H7 (cell line): ENCODE data around the gene PPP1R13B. TPM values are rescaled to one million over a fixed set of nuclear protein-coding genes. Genes with fewer than 3 reads are reported as not detected.
A peak's percentile ranks its signal among the peaks of the same experiment; 100 is the strongest.

Experiments used
- DNase-seq: peaks from one replicate; pipeline ENCODE4 v3.0.0; 2012
- H3K27me3 ChIP-seq: 2 replicates; pipeline ENCODE4 v1.6.0; 2011; ENCODE audit warnings: mild to moderate bottlenecking, low read length; ENCODE audit not compliant: control insufficient read depth, insufficient read depth
- H3K36me3 ChIP-seq: replicated peaks from 2 replicates; pipeline ENCODE4 v1.5.1; 2011; ENCODE audit warnings: low read length; ENCODE audit not compliant: control insufficient read depth, insufficient read depth
- H3K4me3 ChIP-seq: 2 replicates; pipeline ENCODE4 v1.5.1; 2011; ENCODE audit warnings: low read depth, mild to moderate bottlenecking, control low read depth, low read length, moderate library complexity; ENCODE audit not compliant: insufficient read depth
- total RNA-seq: library from RNA; depleted of rRNA; stranded (reverse); fragments of >200 nt; shearing (Covaris generic); gene quantifications from 2 replicates; pipeline ENCODE4 v1.2.3, GENCODE V29; 2014

PPP1R13B gene
- total RNA-seq, 1 experiment from 2014 or later: 2.8 TPM

DNA sequence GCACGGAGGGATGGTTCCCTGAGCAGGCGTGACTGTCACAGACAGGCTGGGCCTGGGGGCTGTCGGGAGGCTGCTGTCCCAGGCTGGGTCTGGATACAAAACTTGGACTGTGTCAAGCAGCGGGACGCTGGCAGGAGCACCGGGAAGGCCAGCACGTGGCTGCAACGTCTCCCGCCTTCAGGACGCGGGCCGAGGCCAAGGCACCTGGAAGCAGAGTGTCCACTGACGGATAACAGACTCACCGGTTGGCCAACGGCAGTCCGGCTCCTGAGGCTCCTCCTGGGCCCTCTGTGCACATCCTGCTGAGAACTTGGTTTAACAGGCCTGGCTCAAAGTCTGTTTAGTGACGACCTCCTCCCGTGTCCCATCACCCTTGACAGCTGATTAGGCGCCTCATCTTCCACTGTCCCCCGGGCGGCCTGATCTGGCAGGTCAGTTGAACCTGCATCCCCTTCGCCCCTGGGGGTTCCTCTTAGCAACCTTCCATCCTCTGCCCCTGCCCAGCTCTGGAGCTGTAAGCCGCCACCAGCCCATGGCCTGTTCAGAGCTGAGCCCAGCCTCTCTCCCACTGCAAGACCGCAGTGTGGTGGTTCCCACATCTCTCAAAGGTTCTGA, 134.6 kb downstream of the PPP1R13B start:
- H3K36me3 ChIP-seq: peaks cover 13% of the 10 kb centered on the region
- no peak overlapping the region for H3K4me3 ChIP-seq
- no peaks in the 10 kb centered on the region; the same call in 1 of the 2 replicates for H3K27me3 ChIP-seq
- no peak for DNase-seq

DNA sequence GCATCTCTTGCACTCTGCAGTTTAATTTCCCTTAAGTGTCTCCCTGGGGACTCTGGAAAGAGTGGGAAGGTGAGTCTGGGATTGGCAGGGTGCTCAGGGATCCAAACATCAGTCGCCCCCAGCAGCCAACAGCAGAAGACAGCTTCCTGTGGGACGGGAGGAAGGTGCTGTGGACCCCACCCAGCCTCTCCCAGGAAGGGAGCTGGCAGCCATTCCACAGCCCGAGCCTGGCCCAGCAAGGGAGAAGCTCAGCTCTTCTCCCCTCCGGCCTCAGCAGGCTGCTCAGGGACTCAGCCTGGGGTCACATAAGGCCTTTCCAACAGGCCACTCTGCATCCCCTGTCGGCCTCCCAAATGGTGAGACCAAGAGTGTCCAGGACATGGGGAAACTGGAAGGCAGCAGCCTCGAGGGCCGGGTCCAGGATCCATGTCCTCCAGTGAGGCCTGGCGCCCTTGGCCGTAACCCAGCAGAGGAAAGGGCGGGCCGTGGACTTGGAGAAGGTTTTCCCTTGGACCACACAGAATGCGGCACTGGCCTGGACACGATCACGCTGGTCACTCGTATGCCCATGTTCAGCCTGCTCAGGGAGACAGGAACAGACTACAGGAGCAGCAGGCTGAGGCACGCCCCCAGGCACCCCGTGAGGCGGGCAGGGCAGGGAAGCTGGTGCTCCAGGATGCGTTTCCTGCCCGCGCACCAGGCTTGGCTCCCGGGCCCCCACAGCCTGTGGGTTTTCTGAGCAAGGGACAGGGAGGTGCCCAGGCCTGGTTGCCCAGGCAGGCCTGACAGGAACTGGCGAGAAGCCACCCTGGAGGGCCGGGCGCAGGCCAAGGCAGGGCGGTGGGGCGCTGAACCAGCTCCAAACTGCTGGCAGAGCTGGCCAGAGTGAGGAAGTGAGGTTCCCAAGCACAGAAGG, 135.6 kb downstream of the PPP1R13B start:
- DNase-seq: no peak
- Histone ChIP-seq H3K4me3 (no peak overlapping the region), H3K36me3 (peaks cover 13% of the 10 kb centered on the region), H3K27me3 (no peaks in the 10 kb centered on the region; the same call in 1 of the 2 replicates)

DNA sequence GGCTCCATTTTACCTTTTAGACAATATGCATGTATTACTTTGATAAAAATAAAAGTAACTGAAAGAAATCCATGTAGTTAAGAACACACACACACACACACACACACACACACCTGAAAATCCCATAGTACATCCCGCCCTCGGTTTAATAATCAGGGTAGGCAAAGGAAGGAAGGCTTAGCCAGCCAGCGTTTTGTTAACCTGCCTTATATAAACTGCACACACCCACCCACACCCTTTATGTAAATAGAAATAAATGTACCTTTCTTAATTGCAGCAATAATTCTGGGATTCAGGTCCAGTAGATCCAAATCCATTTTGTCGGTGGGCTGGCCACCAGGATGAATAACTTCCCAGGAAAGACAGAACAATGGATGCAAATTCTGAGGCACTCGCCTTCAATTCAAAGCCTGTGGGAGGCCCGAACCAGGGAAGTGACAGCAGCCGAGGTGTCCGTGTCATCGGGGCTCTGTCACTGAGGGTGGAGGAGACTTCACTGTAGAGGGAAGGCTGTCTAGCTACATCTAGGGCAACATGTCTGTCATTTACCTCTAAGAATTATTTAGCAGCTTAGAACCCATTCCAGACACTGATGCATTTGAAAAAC, 136.5 kb downstream of the PPP1R13B start:
- peak; percentile 69 for DNase-seq
- peaks cover 15% of the 10 kb centered on the region for H3K36me3 ChIP-seq
- H3K4me3 ChIP-seq: no peak overlapping the region
- no peaks in the 10 kb centered on the region for H3K27me3 ChIP-seq

- no peak for DNase-seq
- no peak overlapping the region for H3K4me3 ChIP-seq
- H3K27me3 ChIP-seq: no peaks in the 10 kb centered on the region
- H3K36me3 ChIP-seq: peaks cover 18% of the 10 kb centered on the region
These were observed 137.6 kb downstream of the PPP1R13B start for GRCh38 chr14:103709814-103710213.

DNA sequence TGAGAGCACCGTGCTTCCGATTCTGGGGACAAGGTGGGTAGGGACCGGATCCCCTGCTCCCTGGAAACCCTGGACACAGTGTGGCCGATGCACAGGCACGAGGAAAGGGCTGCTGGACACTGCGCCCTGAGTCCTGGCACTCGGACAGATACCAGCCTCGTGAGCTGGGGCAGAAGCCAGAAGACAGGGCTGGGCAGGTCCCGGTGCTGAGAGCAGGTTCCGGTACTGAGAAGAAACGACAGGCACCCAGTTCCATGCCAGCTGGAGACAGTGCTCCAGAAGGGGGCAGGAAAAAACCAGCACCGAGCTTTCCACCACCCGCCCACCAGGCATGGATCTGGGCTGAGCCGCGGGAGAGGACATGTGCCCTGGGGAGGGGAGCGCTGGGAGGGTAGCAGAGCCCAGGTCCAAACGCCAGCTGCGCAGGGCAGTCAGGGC, 138.6 kb downstream of the PPP1R13B start:
- Histone ChIP-seq H3K4me3 (no peak overlapping the region), H3K36me3 (peaks cover 20% of the 10 kb centered on the region)

DNA sequence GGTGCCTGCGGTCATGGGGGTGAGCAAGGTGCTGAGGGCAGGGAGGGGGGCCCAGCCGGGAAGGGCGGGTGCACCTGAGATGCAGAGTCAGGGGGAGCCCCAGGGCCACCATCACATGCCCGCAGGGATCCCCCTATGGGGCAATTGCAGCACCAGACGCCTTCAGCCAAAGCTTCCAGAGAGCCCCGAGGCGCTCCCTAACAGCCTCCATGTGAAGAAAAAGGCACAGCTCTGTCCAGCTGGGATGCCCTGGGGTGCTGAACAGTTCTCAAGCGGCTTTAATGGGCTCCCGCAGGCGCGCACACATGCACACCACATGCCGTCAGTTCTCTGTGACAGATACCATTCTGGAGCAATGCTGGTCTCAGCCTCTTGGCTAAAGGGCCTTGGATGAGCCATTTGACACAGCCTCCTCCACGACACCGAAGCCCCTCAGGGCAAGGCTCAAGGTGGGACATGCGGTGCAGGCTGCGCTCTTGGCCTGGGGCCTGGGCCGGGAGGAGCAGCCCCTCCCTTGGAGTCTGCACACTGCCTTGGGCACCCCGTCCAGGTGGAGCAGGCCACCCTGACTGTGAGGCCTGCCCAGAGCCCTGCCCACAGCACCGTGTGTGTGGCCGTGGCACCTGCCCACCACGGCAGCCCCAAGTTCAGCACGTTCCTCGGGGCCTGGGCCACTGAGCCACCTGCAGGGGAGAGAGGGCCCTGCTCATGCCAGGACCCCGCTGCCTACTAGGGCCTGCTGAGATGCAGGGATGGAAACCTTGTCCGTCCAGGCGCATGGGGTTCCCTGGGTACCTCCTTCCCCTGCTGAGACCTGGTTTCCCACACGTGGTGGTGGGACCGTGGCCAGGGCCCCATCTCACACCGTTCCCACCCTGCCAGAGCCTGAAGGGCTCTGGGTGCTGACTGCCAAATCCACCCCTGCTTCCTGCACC, 139.8 kb downstream of the PPP1R13B start:
- no peak for DNase-seq
- peaks cover 21% of the 10 kb centered on the region for H3K36me3 ChIP-seq
- H3K27me3 ChIP-seq: no peaks in the 10 kb centered on the region
- H3K4me3 ChIP-seq: no peak overlapping the region

More for the DNA sequence above, 138.6 kb downstream of the PPP1R13B start:
- no peaks in the 10 kb centered on the region for H3K27me3 ChIP-seq
- no peak for DNase-seq

GRCh38 chr14:103706551-103707328, 140.6 kb downstream of the PPP1R13B start:
- peaks cover 22% of the 10 kb centered on the region for H3K36me3 ChIP-seq
- DNase-seq: no peak

GRCh38 chr14:103705504-103706284, 141.7 kb downstream of the PPP1R13B start:
- H3K4me3 ChIP-seq: no peak overlapping the region
- no peaks in the 10 kb centered on the region for H3K27me3 ChIP-seq
- DNase-seq: no peak
- peaks cover 21% of the 10 kb centered on the region for H3K36me3 ChIP-seq

More at GRCh38 chr14:103706551-103707328, 140.6 kb downstream of the PPP1R13B start:
- H3K27me3 ChIP-seq: no peaks in the 10 kb centered on the region
- H3K4me3 ChIP-seq: no peak overlapping the region

DNA sequence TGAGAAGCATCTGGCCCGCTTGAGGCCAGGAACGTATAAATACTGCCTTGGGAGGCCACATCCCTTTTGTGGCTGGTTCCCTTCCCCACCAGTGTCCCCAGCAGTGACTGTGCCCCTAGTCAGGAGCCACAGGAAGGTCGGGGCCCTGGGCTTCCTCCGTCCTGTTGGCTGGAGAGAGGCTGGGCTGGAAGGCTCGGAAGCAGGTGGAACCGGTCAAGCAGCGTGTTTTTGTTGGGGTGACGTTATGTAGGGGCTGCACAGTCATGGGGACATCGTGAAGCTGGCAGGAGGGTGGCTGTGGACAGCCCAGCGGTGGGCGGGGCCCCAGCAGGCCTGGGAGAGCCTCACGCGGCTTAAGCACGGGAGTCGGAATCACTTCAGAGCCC, 142.3 kb downstream of the PPP1R13B start:
- peaks cover 21% of the 10 kb centered on the region for H3K36me3 ChIP-seq

GRCh38 chr14:103704708-103705107, 142.7 kb downstream of the PPP1R13B start:
- Histone ChIP-seq H3K27me3 (no peaks in the 10 kb centered on the region), H3K36me3 (peaks cover 21% of the 10 kb centered on the region)

More for the DNA sequence above, 142.3 kb downstream of the PPP1R13B start:
- Histone ChIP-seq H3K4me3 (no peak overlapping the region), H3K27me3 (no peaks in the 10 kb centered on the region)
- no peak for DNase-seq

GRCh38 chr14:103703433-103704385, 143.7 kb downstream of the PPP1R13B start:
- no peak for DNase-seq
- peaks cover 18% of the 10 kb centered on the region for H3K36me3 ChIP-seq

More at GRCh38 chr14:103704708-103705107, 142.7 kb downstream of the PPP1R13B start:
- no peak for DNase-seq
- no peak overlapping the region for H3K4me3 ChIP-seq

More at GRCh38 chr14:103703433-103704385, 143.7 kb downstream of the PPP1R13B start:
- Histone ChIP-seq H3K4me3 (no peak overlapping the region), H3K27me3 (no peaks in the 10 kb centered on the region)
